ENCODE results near the gene NEK6. TPM values are rescaled to one million over a fixed set of nuclear protein-coding genes. Genes with fewer than 3 reads are reported as not detected.

Gene NEK6
- total and polyA plus RNA-seq, 2 of the 8 experiments (the other 6 are each of a cell fraction or from before 2014, with no cell fraction given) = 17.7 to 19.7 TPM

GRCh38 chr9:124238546-124239140 is 19.1 kb upstream of the NEK6 start:
- TF ChIP-seq CREB1 (IDR thresholded peaks at IDR 0.05) = no peak
- no peak for TF ChIP-seq TEAD4 (IDR thresholded peaks at IDR 0.05; ENCODE audit: low read depth, low read length)
- no peak for TF ChIP-seq CEBPB (IDR thresholded peaks at IDR 0.05; ENCODE audit: low read depth, low read length)
- TF ChIP-seq, protein P1, sequence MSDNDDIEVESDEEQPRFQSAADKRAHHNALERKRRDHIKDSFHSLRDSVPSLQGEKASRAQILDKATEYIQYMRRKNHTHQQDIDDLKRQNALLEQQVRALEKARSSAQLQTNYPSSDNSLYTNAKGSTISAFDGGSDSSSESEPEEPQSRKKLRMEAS (IDR thresholded peaks at IDR 0.05) = no peak
- TF ChIP-seq GTF2F1 (IDR thresholded peaks at IDR 0.05; ENCODE audit: borderline replicate concordance, low read depth, low read length) = no peak
- TF ChIP-seq TAF7 (optimal IDR thresholded peaks at IDR 0.05; ENCODE audit: borderline replicate concordance, low read depth, low read length) = no peak
- TF ChIP-seq CTCF (IDR thresholded peaks at IDR 0.05; ENCODE audit: control extremely low read depth in 1 of 3, insufficient read depth in 1 of 3, low read depth in 1 of 3, low read length in 3 of 3) = no peak
- no peak for TF ChIP-seq POLR2AphosphoS5 (IDR thresholded peaks at IDR 0.05; ENCODE audit: low read depth, low read length)
- no peak for TF ChIP-seq EP300 (IDR thresholded peaks at IDR 0.05; ENCODE audit: borderline replicate concordance in 1 of 2, low read depth in 2 of 2, low read length in 2 of 2)
- Histone ChIP-seq H3K9me3 (ENCODE audit: insufficient read depth in 2 of 2, low read depth in 1 of 2, low read length in 1 of 2) (no peaks in the 10 kb centered on the region), H2BK15ac (ENCODE audit: low read length) (no peak overlapping the region), H3K23ac (ENCODE audit: insufficient read length) (no peak overlapping the region), H2BK20ac (ENCODE audit: low read length) (no peak overlapping the region), H3K27me3 (replicated peaks in 1 of 4; ENCODE audit: control insufficient read depth in 3 of 4, extremely low read depth in 1 of 4, insufficient read depth in 3 of 4, low read length in 3 of 4) (no peaks in the 10 kb centered on the region), H2AK5ac (ENCODE audit: low read depth, low read length) (no peak overlapping the region), H3K4me3 (ENCODE audit: extremely low read depth in 1 of 4, insufficient read depth in 2 of 4, low read depth in 3 of 4, low read length in 4 of 4) (no peak overlapping the region), H4K8ac (ENCODE audit: extremely low read depth, insufficient read depth, low read length) (no peak overlapping the region), H3K14ac (ENCODE audit: insufficient read length) (no peak overlapping the region), H3K4me1 (replicated peaks in 1 of 4; ENCODE audit: control insufficient read depth in 3 of 4, insufficient read depth in 4 of 4, low read length in 3 of 4) (peaks cover 0 to 12% (median 6%) of the 10 kb centered on the region in 4 experiments), H3K9ac (replicated peaks in 1 of 4; ENCODE audit: extremely low read depth in 1 of 4, low read depth in 3 of 4, low read length in 3 of 4) (no peak overlapping the region), H4K20me1 (replicated peaks in 1 of 2; ENCODE audit: control insufficient read depth in 1 of 2, insufficient read depth in 2 of 2, low read length in 2 of 2) (no peaks in the 10 kb centered on the region), H2AFZ (ENCODE audit: low read length) (no peak overlapping the region), H3K79me2 (ENCODE audit: control insufficient read depth in 1 of 2, insufficient read depth in 2 of 2, low read length in 2 of 2) (no peaks in the 10 kb centered on the region), H2BK120ac (replicated peaks; ENCODE audit: low read depth, low read length) (no peak overlapping the region), H2BK12ac (ENCODE audit: low read depth, low read length) (no peak overlapping the region), H3K4ac (replicated peaks; ENCODE audit: insufficient read length, low read depth, low read length) (no peak overlapping the region), H3K4me2 (ENCODE audit: insufficient read depth in 1 of 2, low read depth in 2 of 2, low read length in 2 of 2) (no peak overlapping the region), H4K91ac (replicated peaks; ENCODE audit: insufficient read length, low read length) (no peak overlapping the region), H3K18ac (ENCODE audit: extremely low read depth, low read length) (no peak overlapping the region), H2BK5ac (ENCODE audit: low read depth, low read length) (no peak overlapping the region), H3K27ac (ENCODE audit: low read depth, low read length) (no peak overlapping the region), H3K56ac (replicated peaks; ENCODE audit: insufficient read length, low read depth, low read length) (no peak overlapping the region), H4K5ac (ENCODE audit: insufficient read length, low read depth, low read length) (no peak overlapping the region), H3K23me2 (ENCODE audit: low read depth, low read length) (no peaks in the 10 kb centered on the region), H3K79me1 (ENCODE audit: low read depth, low read length) (no peaks in the 10 kb centered on the region), H3K36me3 (ENCODE audit: control insufficient read depth in 2 of 4, insufficient read depth in 4 of 4, low read length in 3 of 4) (no peaks in the 10 kb centered on the region)
- FAIRE-seq = no peak
- no peak for DNase-seq (ENCODE audit: low read depth in 1 of 2, low spot score in 2 of 2)
- 93% methylated on average over 5 of the region's 5 CpGs; no CpG with 5 or more reads in 1 of the 2 experiments for WGBS, 2 experiments (ENCODE audit: extremely low coverage in 1 of 2, insufficient coverage in 1 of 2, insufficient read length in 1 of 2, insufficient replicate concordance in 2 of 2, low coverage in 1 of 2, low lambda C conversion rate in 2 of 2, missing lambda C conversion rate in 1 of 2)
- ChIA-PET CTCF (ENCODE audit: partially characterized antibody) (interaction anchor here (0.6 kb wide), 1 partner anchor 200 kb away, joined by 3 read pairs; no protein-coding TSS in a partner anchor), POLR2A (ENCODE audit: partially characterized antibody) (no interaction called here)

Data from H1 (cell line).